PFSK-1 (cell line): Measurements from ENCODE around the gene UCP2.

Experiments
- FOXP2 ChIP-seq: optimal IDR thresholded peaks from 2 replicates; pipeline ENCODE3; 2011; ENCODE audit warnings: borderline replicate concordance, control low read depth, inconsistent platforms; ENCODE audit not compliant: insufficient read depth; ENCODE audit errors: extremely low read length, extremely low read depth
- POLR2AphosphoS5 ChIP-seq: IDR thresholded peaks from 2 replicates; pipeline ENCODE4 v1.6.1; 2012; ENCODE audit warnings: low read depth, mild to moderate bottlenecking, control low read depth, low read length, moderate library complexity
- REST ChIP-seq, 2 experiments: IDR thresholded peaks; 2 replicates each; pipeline versions ENCODE4 v1.6.1 to v1.8.0; 2011 to 2012; ENCODE audit warnings: low read depth in 2 of 2, low read length in 2 of 2, control low read depth in 1 of 2, inconsistent platforms in 1 of 2, mild to moderate bottlenecking in 1 of 2, moderate library complexity in 1 of 2; ENCODE audit not compliant: insufficient read depth in 1 of 2
- SIN3A ChIP-seq: IDR thresholded peaks from 2 replicates; pipeline ENCODE4 v1.6.1; 2012; ENCODE audit warnings: mild to moderate bottlenecking, low read length, moderate library complexity, borderline replicate concordance; ENCODE audit not compliant: insufficient read depth
- TAF1 ChIP-seq: IDR thresholded peaks from 2 replicates; pipeline ENCODE4 v1.6.1; 2012; ENCODE audit warnings: low read length, control low read depth, borderline replicate concordance; ENCODE audit not compliant: insufficient read depth

Gene UCP2

GRCh38 chr11:73978576-73979086 is 4.0 kb downstream of the UCP2 start:
- TF ChIP-seq REST (IDR thresholded peaks at IDR 0.05; ENCODE audit: insufficient read depth in 1 of 2, low read depth in 2 of 2, low read length in 2 of 2): no peak
- TF ChIP-seq SIN3A: no peak
- TF ChIP-seq POLR2AphosphoS5: no peak
- TF ChIP-seq FOXP2: no peak
- no peak for TF ChIP-seq TAF1

GRCh38 chr11:73977856-73978519 is 4.7 kb downstream of the UCP2 start:
- TF ChIP-seq SIN3A: no peak
- TF ChIP-seq FOXP2: no peak
- no peak for TF ChIP-seq REST (IDR thresholded peaks at IDR 0.05; ENCODE audit: insufficient read depth in 1 of 2, low read depth in 2 of 2, low read length in 2 of 2)
- TF ChIP-seq POLR2AphosphoS5: no peak
- no peak for TF ChIP-seq TAF1

DNA sequence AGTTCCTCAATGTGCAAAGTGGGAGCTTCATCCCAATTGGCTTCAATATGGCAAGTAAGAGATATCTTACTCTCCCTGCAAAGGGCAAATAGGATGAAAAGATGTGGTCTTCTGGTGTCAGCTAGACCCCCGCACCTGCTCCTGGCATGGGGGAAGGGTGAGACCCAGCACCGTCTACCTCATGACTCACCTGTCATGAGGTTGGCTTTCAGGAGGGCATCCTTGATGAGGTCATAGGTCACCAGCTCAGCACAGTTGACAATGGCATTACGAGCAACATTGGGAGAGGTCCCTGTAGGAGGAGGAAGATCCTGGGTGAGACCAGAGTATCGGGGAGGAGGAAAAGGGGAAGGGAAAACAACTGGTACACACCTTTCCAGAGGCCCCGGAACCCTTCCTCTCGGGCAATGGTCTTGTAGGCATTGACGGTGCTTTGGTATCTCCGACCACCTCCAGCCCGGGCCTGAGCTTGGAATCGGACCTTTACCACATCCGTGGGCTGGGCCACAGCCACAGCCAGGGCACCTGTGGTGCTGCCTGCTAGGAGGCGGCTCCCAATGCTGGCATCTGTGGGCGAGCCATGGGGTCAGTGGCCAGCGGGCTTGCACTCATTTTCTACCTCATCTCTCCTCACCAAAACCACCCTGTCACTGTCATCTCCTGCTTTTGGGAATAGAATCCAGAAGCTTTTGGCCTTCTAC is 6.0 kb downstream of the UCP2 start:
- no peak for TF ChIP-seq SIN3A
- no peak for TF ChIP-seq FOXP2
- TF ChIP-seq POLR2AphosphoS5: no peak
- no peak for TF ChIP-seq REST (IDR thresholded peaks at IDR 0.05; ENCODE audit: insufficient read depth in 1 of 2, low read depth in 2 of 2, low read length in 2 of 2)
- TF ChIP-seq TAF1: no peak

DNA sequence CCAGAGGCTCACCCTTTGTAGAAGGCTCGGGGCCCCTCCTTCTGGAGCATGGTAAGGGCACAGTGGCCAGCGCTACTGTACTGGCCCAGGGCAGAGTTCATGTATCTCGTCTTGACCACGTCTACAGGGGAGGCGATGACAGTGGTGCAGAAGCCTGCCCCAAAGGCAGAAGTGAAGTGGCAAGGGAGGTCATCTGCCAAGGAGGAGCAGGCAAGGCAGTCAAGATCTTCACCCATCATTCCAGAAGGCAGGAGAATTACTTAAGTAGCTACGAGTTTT is 7.2 kb downstream of the UCP2 start:
- TF ChIP-seq FOXP2: no peak
- no peak for TF ChIP-seq SIN3A
- TF ChIP-seq REST (IDR thresholded peaks at IDR 0.05; ENCODE audit: insufficient read depth in 1 of 2, low read depth in 2 of 2, low read length in 2 of 2): no peak
- TF ChIP-seq TAF1: no peak
- no peak for TF ChIP-seq POLR2AphosphoS5
